ENCODE data around the gene PHLPP2. TPM values are rescaled to one million over a fixed set of nuclear protein-coding genes. Genes with fewer than 3 reads are reported as not detected.

The PHLPP2 gene
- total RNA-seq, 1 donor, result 12.7 TPM

- H3K9me3 ChIP-seq (ENCODE audit: low read depth, low read length), result no peaks in the 10 kb centered on the region
- H4K20me1 ChIP-seq (ENCODE audit: insufficient read depth, low read length), result peaks cover 2% of the 10 kb centered on the region
- TF ChIP-seq CTCF (IDR thresholded peaks at IDR 0.05; ENCODE audit: extremely low read depth, low read depth, low read length), result no peak
- H3K27ac ChIP-seq (ENCODE audit: low read depth, low read length), result no peak overlapping the region
- no peak for DNase-seq (ENCODE audit: insufficient read length, low spot score, missing footprints)
- no peak overlapping the region for H3K4me2 ChIP-seq (ENCODE audit: insufficient read depth, low read length)
- H3K36me3 ChIP-seq (ENCODE audit: insufficient read depth, low read length), result peaks cover 70% of the 10 kb centered on the region
- no peaks in the 10 kb centered on the region for H3K4me1 ChIP-seq (ENCODE audit: insufficient read depth, low read length)
- H3K27me3 ChIP-seq (ENCODE audit: insufficient read depth, low read length), result no peaks in the 10 kb centered on the region
- no peak overlapping the region for H2AFZ ChIP-seq (ENCODE audit: low read length)
- no peaks in the 10 kb centered on the region for H3K79me2 ChIP-seq (ENCODE audit: insufficient read depth, low read length)
- H3K4me3 ChIP-seq (ENCODE audit: insufficient read depth, low read length), result no peak overlapping the region
Observed at GRCh38 chr16:71737501-71737900, 13.0 kb upstream of the PHLPP2 start.

GRCh38 chr16:71734511-71734910, 10.0 kb upstream of the PHLPP2 start:
- Histone ChIP-seq H3K79me2 (ENCODE audit: insufficient read depth, low read length) (no peaks in the 10 kb centered on the region), H3K4me1 (ENCODE audit: insufficient read depth, low read length) (no peaks in the 10 kb centered on the region), H3K4me3 (ENCODE audit: insufficient read depth, low read length) (no peak overlapping the region), H2AFZ (ENCODE audit: low read length) (no peak overlapping the region), H3K9me3 (ENCODE audit: low read depth, low read length) (no peaks in the 10 kb centered on the region), H3K27ac (ENCODE audit: low read depth, low read length) (no peak overlapping the region), H4K20me1 (ENCODE audit: insufficient read depth, low read length) (peaks cover 4% of the 10 kb centered on the region), H3K27me3 (ENCODE audit: insufficient read depth, low read length) (no peaks in the 10 kb centered on the region), H3K36me3 (ENCODE audit: insufficient read depth, low read length) (peaks cover 69% of the 10 kb centered on the region), H3K4me2 (ENCODE audit: insufficient read depth, low read length) (no peak overlapping the region)
- no peak for TF ChIP-seq CTCF (IDR thresholded peaks at IDR 0.05; ENCODE audit: extremely low read depth, low read depth, low read length)
- DNase-seq (ENCODE audit: insufficient read length, low spot score, missing footprints), result no peak

GRCh38 chr16:71732587-71732986, 8.1 kb upstream of the PHLPP2 start:
- Histone ChIP-seq H3K27me3 (ENCODE audit: insufficient read depth, low read length) (no peaks in the 10 kb centered on the region), H3K27ac (ENCODE audit: low read depth, low read length) (no peak overlapping the region), H3K9me3 (ENCODE audit: low read depth, low read length) (no peaks in the 10 kb centered on the region), H3K79me2 (ENCODE audit: insufficient read depth, low read length) (no peaks in the 10 kb centered on the region), H4K20me1 (ENCODE audit: insufficient read depth, low read length) (peaks cover 4% of the 10 kb centered on the region), H3K4me2 (ENCODE audit: insufficient read depth, low read length) (no peak overlapping the region), H3K4me1 (ENCODE audit: insufficient read depth, low read length) (no peaks in the 10 kb centered on the region), H3K36me3 (ENCODE audit: insufficient read depth, low read length) (peaks cover 50% of the 10 kb centered on the region), H3K4me3 (ENCODE audit: insufficient read depth, low read length) (no peak overlapping the region), H2AFZ (ENCODE audit: low read length) (no peak overlapping the region)
- DNase-seq (ENCODE audit: insufficient read length, low spot score, missing footprints), result no peak
- TF ChIP-seq CTCF (IDR thresholded peaks at IDR 0.05; ENCODE audit: extremely low read depth, low read depth, low read length), result no peak

GRCh38 chr16:71727551-71728324, 3.2 kb upstream of the PHLPP2 start:
- H3K4me1 ChIP-seq (ENCODE audit: insufficient read depth, low read length), result peaks cover 7% of the 10 kb centered on the region
- H3K27ac ChIP-seq (ENCODE audit: low read depth, low read length), result no peak overlapping the region
- H2AFZ ChIP-seq (ENCODE audit: low read length), result no peak overlapping the region
- H3K4me3 ChIP-seq (ENCODE audit: insufficient read depth, low read length), result no peak overlapping the region
- no peaks in the 10 kb centered on the region for H3K9me3 ChIP-seq (ENCODE audit: low read depth, low read length)
- H4K20me1 ChIP-seq (ENCODE audit: insufficient read depth, low read length), result peaks cover 3% of the 10 kb centered on the region
- no peak for DNase-seq (ENCODE audit: insufficient read length, low spot score, missing footprints)
- H3K4me2 ChIP-seq (ENCODE audit: insufficient read depth, low read length), result no peak overlapping the region
- H3K79me2 ChIP-seq (ENCODE audit: insufficient read depth, low read length), result peaks cover 1% of the 10 kb centered on the region
- H3K36me3 ChIP-seq (ENCODE audit: insufficient read depth, low read length), result peaks cover 20% of the 10 kb centered on the region
- H3K27me3 ChIP-seq (ENCODE audit: insufficient read depth, low read length), result no peaks in the 10 kb centered on the region
- TF ChIP-seq CTCF (IDR thresholded peaks at IDR 0.05; ENCODE audit: extremely low read depth, low read depth, low read length), result no peak

Data from osteoblast (primary cell).